Uterus (tissue), 2 donors: ENCODE measurements around the gene CHAMP1.

ENCODE experiments used
- POLR2A ChIP-seq, 2 donors: fragments of 450-650 bp; IDR thresholded peaks; one replicate each; pipeline ENCODE4 v1.6.1; 2016; ENCODE audit warnings: antibody characterized with exemption in 2 of 2, mild to moderate bottlenecking in 1 of 2, moderate library complexity in 1 of 2
- TF ChIP-seq, protein P1 (sequence below), 4 experiments: fragments of 200-600 bp in 2 of 4; fragments of 450-650 bp in 2 of 4; sonication (generic) in 2 of 4; IDR thresholded peaks; one replicate each; pipeline ENCODE4 v1.5.1; 2016 to 2019; ENCODE audit warnings: antibody characterized with exemption in 4 of 4, mild to moderate bottlenecking in 2 of 4, moderate library complexity in 1 of 4

DNA sequence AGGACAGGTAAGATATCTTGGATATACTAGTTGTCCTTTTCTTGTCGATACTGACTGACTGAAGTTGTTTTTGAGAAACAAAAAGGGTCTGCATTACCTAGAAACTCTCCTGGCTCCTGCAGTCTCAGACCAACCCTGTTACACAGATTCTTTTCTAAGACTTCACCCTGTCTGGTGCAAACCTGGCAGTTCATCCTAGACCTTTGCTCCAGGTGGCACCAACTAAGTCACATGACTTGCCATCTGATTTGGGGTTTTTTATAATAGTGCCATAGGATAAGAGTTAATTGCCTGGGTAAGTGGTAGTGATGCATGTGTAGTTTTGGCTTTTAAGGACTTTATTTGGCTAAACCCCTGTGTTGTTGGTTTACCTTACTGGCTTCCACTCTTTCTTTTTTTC lies 14.3 kb downstream of the CHAMP1 start:
- no peak for TF ChIP-seq POLR2A (IDR thresholded peaks at IDR 0.05)
- TF ChIP-seq, protein P1, sequence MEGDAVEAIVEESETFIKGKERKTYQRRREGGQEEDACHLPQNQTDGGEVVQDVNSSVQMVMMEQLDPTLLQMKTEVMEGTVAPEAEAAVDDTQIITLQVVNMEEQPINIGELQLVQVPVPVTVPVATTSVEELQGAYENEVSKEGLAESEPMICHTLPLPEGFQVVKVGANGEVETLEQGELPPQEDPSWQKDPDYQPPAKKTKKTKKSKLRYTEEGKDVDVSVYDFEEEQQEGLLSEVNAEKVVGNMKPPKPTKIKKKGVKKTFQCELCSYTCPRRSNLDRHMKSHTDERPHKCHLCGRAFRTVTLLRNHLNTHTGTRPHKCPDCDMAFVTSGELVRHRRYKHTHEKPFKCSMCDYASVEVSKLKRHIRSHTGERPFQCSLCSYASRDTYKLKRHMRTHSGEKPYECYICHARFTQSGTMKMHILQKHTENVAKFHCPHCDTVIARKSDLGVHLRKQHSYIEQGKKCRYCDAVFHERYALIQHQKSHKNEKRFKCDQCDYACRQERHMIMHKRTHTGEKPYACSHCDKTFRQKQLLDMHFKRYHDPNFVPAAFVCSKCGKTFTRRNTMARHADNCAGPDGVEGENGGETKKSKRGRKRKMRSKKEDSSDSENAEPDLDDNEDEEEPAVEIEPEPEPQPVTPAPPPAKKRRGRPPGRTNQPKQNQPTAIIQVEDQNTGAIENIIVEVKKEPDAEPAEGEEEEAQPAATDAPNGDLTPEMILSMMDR (IDR thresholded peaks at IDR 0.05) = no peak
